GM21825 (cell line): ENCODE results near the gene KANSL1L.
"Not testable (repeated sequence)": the region's sequence is repeated elsewhere in the genome, so short reads cannot be mapped to it uniquely, and the experiment has no call there.

Source experiments
- ATAC-seq: cut with Tn5 transposase; IDR thresholded peaks from one replicate; pipeline ENCODE4 v1.9.1; 2021; ENCODE audit warnings: mild to moderate bottlenecking, moderate library complexity; ENCODE audit not compliant: unreplicated experiment

The KANSL1L gene

GRCh38 chr2:210171309-210172218 is at the start of gene KANSL1L:
TSS of gene KANSL1L (minus strand) at chr2:210171409. CDS start at chr2:210154582, 16,827 bp downstream.
- ATAC-seq = peak; percentile 75

GRCh38 chr2:210215120-210215519 is 43.9 kb upstream of the KANSL1L start:
- ATAC-seq = no peak

GRCh38 chr2:210210185-210210584 is 39.0 kb upstream of the KANSL1L start:
- ATAC-seq = no peak

- no peak for ATAC-seq
These were observed 36.7 kb upstream of the KANSL1L start for GRCh38 chr2:210207929-210208328.

- ATAC-seq = no peak
These were observed 32.3 kb upstream of the KANSL1L start for GRCh38 chr2:210203558-210203957.

GRCh38 chr2:210203147-210203546 is 31.9 kb upstream of the KANSL1L start:
- no peak for ATAC-seq

- ATAC-seq = no peak
These were observed 28.6 kb upstream of the KANSL1L start for GRCh38 chr2:210199854-210200253.

- no peak for ATAC-seq
These were observed 28.1 kb upstream of the KANSL1L start for GRCh38 chr2:210199186-210199765.

- no peak for ATAC-seq
These were observed 27.1 kb upstream of the KANSL1L start for GRCh38 chr2:210198326-210198725.

- no peak for ATAC-seq
These were observed 26.5 kb upstream of the KANSL1L start for GRCh38 chr2:210197720-210198119.

- ATAC-seq = no peak
These were observed 24.1 kb upstream of the KANSL1L start for GRCh38 chr2:210195101-210195852.

- ATAC-seq = no peak
These were observed 19.1 kb upstream of the KANSL1L start for GRCh38 chr2:210190345-210190744.

GRCh38 chr2:210189452-210190138 is 18.4 kb upstream of the KANSL1L start:
- no peak for ATAC-seq

GRCh38 chr2:210188755-210189154 is 17.5 kb upstream of the KANSL1L start:
- no peak for ATAC-seq

GRCh38 chr2:210188190-210188589 is 17.0 kb upstream of the KANSL1L start:
- ATAC-seq = no peak

- ATAC-seq = not testable (repeated sequence)
These were observed 12.7 kb upstream of the KANSL1L start for GRCh38 chr2:210183936-210184335.

- ATAC-seq = not testable (repeated sequence)
These were observed 10.4 kb upstream of the KANSL1L start for GRCh38 chr2:210181606-210182088.

GRCh38 chr2:210181033-210181605 is 9.9 kb upstream of the KANSL1L start:
- ATAC-seq = not testable (repeated sequence)

- ATAC-seq = no peak
These were observed 9.3 kb upstream of the KANSL1L start for GRCh38 chr2:210180477-210180876.

- no peak for ATAC-seq
These were observed 8.3 kb upstream of the KANSL1L start for GRCh38 chr2:210179351-210179990.
